ENCODE results near the gene RIPOR2.

DNA sequence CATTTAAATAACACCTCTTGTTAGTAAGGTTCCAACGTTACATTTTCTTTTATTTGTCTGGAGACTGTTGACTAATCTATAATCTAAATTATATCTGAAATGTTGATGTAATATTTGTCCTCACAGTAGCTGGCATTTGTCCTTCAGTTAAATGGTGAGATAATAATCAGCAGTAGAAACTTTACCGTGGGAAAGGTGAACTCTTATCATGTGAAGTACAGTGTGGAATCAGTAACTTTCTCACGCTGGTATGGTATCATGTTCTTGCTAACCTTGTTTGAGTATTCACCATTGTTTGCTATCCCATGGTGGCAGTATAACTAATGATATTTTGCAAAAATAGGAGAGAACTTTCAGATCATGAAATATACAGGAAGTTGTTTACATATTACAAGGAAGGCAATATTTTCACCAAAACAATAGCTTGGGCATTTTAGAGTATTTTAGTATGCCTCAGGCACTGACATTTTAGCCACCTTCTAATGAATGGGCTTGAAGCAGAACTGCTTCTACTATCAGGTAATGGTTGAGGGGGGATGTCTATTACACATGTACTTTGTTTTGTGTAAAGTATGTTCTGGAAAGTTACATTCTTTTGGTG lies 156.2 kb downstream of the RIPOR2 start:
- TF ChIP-seq, protein P1, sequence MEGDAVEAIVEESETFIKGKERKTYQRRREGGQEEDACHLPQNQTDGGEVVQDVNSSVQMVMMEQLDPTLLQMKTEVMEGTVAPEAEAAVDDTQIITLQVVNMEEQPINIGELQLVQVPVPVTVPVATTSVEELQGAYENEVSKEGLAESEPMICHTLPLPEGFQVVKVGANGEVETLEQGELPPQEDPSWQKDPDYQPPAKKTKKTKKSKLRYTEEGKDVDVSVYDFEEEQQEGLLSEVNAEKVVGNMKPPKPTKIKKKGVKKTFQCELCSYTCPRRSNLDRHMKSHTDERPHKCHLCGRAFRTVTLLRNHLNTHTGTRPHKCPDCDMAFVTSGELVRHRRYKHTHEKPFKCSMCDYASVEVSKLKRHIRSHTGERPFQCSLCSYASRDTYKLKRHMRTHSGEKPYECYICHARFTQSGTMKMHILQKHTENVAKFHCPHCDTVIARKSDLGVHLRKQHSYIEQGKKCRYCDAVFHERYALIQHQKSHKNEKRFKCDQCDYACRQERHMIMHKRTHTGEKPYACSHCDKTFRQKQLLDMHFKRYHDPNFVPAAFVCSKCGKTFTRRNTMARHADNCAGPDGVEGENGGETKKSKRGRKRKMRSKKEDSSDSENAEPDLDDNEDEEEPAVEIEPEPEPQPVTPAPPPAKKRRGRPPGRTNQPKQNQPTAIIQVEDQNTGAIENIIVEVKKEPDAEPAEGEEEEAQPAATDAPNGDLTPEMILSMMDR (conservative IDR thresholded peaks at IDR 0.05; ENCODE audit: low read depth in 2 of 2): no peak
- no peak for TF ChIP-seq POLR2AphosphoS5 (IDR thresholded peaks at IDR 0.05; ENCODE audit: low read depth)
- TF ChIP-seq EZH2phosphoT487 (IDR thresholded peaks at IDR 0.05; ENCODE audit: unreplicated experiment): no peak
- TF ChIP-seq ZNF114 (CRISPR knock-in tag; IDR thresholded peaks at IDR 0.05): no peak
- no peak for TF ChIP-seq EZH2 (IDR thresholded peaks at IDR 0.05; ENCODE audit: low read depth, unreplicated experiment)
- TF ChIP-seq CREB1 (CRISPR knock-in tag; IDR thresholded peaks at IDR 0.05; ENCODE audit: low read depth): no peak
- TF ChIP-seq NANOG (IDR thresholded peaks at IDR 0.05; ENCODE audit: borderline replicate concordance): no peak
- no peak for TF ChIP-seq STAT1 (IDR thresholded peaks at IDR 0.05; ENCODE audit: unreplicated experiment)
- TF ChIP-seq, protein P2, sequence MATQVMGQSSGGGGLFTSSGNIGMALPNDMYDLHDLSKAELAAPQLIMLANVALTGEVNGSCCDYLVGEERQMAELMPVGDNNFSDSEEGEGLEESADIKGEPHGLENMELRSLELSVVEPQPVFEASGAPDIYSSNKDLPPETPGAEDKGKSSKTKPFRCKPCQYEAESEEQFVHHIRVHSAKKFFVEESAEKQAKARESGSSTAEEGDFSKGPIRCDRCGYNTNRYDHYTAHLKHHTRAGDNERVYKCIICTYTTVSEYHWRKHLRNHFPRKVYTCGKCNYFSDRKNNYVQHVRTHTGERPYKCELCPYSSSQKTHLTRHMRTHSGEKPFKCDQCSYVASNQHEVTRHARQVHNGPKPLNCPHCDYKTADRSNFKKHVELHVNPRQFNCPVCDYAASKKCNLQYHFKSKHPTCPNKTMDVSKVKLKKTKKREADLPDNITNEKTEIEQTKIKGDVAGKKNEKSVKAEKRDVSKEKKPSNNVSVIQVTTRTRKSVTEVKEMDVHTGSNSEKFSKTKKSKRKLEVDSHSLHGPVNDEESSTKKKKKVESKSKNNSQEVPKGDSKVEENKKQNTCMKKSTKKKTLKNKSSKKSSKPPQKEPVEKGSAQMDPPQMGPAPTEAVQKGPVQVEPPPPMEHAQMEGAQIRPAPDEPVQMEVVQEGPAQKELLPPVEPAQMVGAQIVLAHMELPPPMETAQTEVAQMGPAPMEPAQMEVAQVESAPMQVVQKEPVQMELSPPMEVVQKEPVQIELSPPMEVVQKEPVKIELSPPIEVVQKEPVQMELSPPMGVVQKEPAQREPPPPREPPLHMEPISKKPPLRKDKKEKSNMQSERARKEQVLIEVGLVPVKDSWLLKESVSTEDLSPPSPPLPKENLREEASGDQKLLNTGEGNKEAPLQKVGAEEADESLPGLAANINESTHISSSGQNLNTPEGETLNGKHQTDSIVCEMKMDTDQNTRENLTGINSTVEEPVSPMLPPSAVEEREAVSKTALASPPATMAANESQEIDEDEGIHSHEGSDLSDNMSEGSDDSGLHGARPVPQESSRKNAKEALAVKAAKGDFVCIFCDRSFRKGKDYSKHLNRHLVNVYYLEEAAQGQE (IDR thresholded peaks at IDR 0.05; ENCODE audit: unreplicated experiment): no peak

Data from GM23338 (cell line).